ENCODE measurements around the gene CTAG1B.
"Not testable (repeated sequence)": the region's sequence is repeated elsewhere in the genome, so short reads cannot be mapped to it uniquely, and the experiment has no call there.

Gene CTAG1B

GRCh38 chrX:154653048-154653401 lies 33.9 kb upstream of the CTAG1B start:
- Mint-ChIP-seq H3K27ac (no peak overlapping the region), H3K27me3 (ENCODE audit: low read depth) (peaks cover 4% of the 10 kb centered on the region), H3K4me3 (no peak overlapping the region), H3K4me1 (no peaks in the 10 kb centered on the region), H3K9me3 (peaks cover 13% of the 10 kb centered on the region), H3K36me3 (ENCODE audit: low read depth) (no peaks in the 10 kb centered on the region)
- no peak for TF ChIP-seq CTCF (IDR thresholded peaks at IDR 0.05; ENCODE audit: unreplicated experiment in 3 of 3)

- no peak for TF ChIP-seq CTCF (IDR thresholded peaks at IDR 0.05; ENCODE audit: unreplicated experiment in 3 of 3)
- H3K27me3 Mint-ChIP-seq (ENCODE audit: low read depth), result peaks cover 4% of the 10 kb centered on the region
- no peak overlapping the region for H3K27ac Mint-ChIP-seq
- no peaks in the 10 kb centered on the region for H3K36me3 Mint-ChIP-seq (ENCODE audit: low read depth)
- peaks cover 13% of the 10 kb centered on the region for H3K9me3 Mint-ChIP-seq
- H3K4me1 Mint-ChIP-seq, result no peaks in the 10 kb centered on the region
- H3K4me3 Mint-ChIP-seq, result no peak overlapping the region
Observed at GRCh38 chrX:154652311-154653047, 33.4 kb upstream of the CTAG1B start.

GRCh38 chrX:154650221-154650510 lies 31.1 kb upstream of the CTAG1B start:
- no peak for TF ChIP-seq CTCF (IDR thresholded peaks at IDR 0.05; ENCODE audit: unreplicated experiment in 3 of 3)
- Mint-ChIP-seq H3K9me3 (peaks cover 8% of the 10 kb centered on the region), H3K36me3 (ENCODE audit: low read depth) (no peaks in the 10 kb centered on the region), H3K4me3 (no peak overlapping the region), H3K27me3 (ENCODE audit: low read depth) (peaks cover 4% of the 10 kb centered on the region), H3K4me1 (no peaks in the 10 kb centered on the region), H3K27ac (no peak overlapping the region)

GRCh38 chrX:154649503-154650220 lies 30.6 kb upstream of the CTAG1B start:
- TF ChIP-seq CTCF (IDR thresholded peaks at IDR 0.05; ENCODE audit: unreplicated experiment in 3 of 3), result no peak
- Mint-ChIP-seq H3K4me1 (no peaks in the 10 kb centered on the region), H3K9me3 (peaks cover 4% of the 10 kb centered on the region), H3K27me3 (ENCODE audit: low read depth) (peaks cover 4% of the 10 kb centered on the region), H3K36me3 (ENCODE audit: low read depth) (no peaks in the 10 kb centered on the region), H3K4me3 (no peak overlapping the region), H3K27ac (no peak overlapping the region)

- Mint-ChIP-seq H3K9me3 (peaks cover 2% of the 10 kb centered on the region), H3K27ac (no peak overlapping the region), H3K27me3 (ENCODE audit: low read depth) (peaks cover 4% of the 10 kb centered on the region), H3K4me3 (no peak overlapping the region), H3K36me3 (ENCODE audit: low read depth) (no peaks in the 10 kb centered on the region), H3K4me1 (no peaks in the 10 kb centered on the region)
- TF ChIP-seq CTCF (IDR thresholded peaks at IDR 0.05; ENCODE audit: unreplicated experiment in 3 of 3), result no peak
Observed at GRCh38 chrX:154648931-154649330, 29.8 kb upstream of the CTAG1B start.

GRCh38 chrX:154645745-154646378 lies 26.8 kb upstream of the CTAG1B start:
- H3K4me3 Mint-ChIP-seq; H3K27me3 Mint-ChIP-seq (ENCODE audit: low read depth); H3K9me3 Mint-ChIP-seq: not testable (repeated sequence)

GRCh38 chrX:154643708-154644107 lies 24.6 kb upstream of the CTAG1B start:
- not testable (repeated sequence) for H3K36me3 Mint-ChIP-seq (ENCODE audit: low read depth); H3K9me3 Mint-ChIP-seq; H3K4me3 Mint-ChIP-seq; H3K27ac Mint-ChIP-seq; H3K4me1 Mint-ChIP-seq; H3K27me3 Mint-ChIP-seq (ENCODE audit: low read depth)

More at GRCh38 chrX:154645745-154646378, 26.8 kb upstream of the CTAG1B start:
- H3K4me1 Mint-ChIP-seq; H3K27ac Mint-ChIP-seq; H3K36me3 Mint-ChIP-seq (ENCODE audit: low read depth): not testable (repeated sequence)

- not testable (repeated sequence) for H3K4me1 Mint-ChIP-seq; H3K27me3 Mint-ChIP-seq (ENCODE audit: low read depth); H3K9me3 Mint-ChIP-seq
Observed at GRCh38 chrX:154641740-154642139, 22.7 kb upstream of the CTAG1B start.

GRCh38 chrX:154633661-154634060 lies 14.6 kb upstream of the CTAG1B start:
- H3K36me3 Mint-ChIP-seq (ENCODE audit: low read depth), result not testable (repeated sequence)

More at GRCh38 chrX:154641740-154642139, 22.7 kb upstream of the CTAG1B start:
- H3K36me3 Mint-ChIP-seq (ENCODE audit: low read depth); H3K27ac Mint-ChIP-seq; H3K4me3 Mint-ChIP-seq: not testable (repeated sequence)

More at GRCh38 chrX:154633661-154634060, 14.6 kb upstream of the CTAG1B start:
- H3K4me3 Mint-ChIP-seq; H3K27me3 Mint-ChIP-seq (ENCODE audit: low read depth); H3K4me1 Mint-ChIP-seq; H3K27ac Mint-ChIP-seq; H3K9me3 Mint-ChIP-seq: not testable (repeated sequence)
